Measurements from ENCODE around the gene ZDHHC13.

ZDHHC13 gene

DNA sequence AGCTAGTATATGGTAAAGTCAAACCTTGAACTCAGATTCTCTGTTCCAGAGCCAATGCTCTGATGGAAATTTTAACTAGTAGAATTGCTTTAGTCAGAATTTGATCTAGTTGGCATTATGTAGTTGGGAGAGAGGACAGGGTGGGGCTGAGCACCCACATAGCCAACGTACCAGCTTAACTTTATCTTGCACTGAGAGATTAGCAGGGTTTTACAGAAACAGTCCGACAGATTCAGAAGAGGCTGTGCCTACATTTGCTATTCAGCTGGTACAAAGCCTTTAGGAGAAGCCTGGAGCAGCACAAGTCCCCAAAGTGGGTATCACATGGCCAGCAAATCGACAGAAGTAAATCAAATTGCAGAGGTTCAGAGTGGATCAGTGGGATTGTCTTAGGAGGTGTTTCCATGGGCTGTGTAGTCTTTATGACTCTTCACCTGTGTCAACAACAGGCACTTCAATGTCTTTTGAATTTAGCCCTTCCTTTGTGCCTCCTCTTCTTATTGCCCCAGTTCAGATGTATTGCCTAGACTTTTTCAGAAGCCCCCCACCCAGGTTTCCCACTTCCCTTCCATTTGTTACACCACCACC lies 92.1 kb downstream of the ZDHHC13 start:
- no peak for DNase-seq (ENCODE audit: low read depth)

DNA sequence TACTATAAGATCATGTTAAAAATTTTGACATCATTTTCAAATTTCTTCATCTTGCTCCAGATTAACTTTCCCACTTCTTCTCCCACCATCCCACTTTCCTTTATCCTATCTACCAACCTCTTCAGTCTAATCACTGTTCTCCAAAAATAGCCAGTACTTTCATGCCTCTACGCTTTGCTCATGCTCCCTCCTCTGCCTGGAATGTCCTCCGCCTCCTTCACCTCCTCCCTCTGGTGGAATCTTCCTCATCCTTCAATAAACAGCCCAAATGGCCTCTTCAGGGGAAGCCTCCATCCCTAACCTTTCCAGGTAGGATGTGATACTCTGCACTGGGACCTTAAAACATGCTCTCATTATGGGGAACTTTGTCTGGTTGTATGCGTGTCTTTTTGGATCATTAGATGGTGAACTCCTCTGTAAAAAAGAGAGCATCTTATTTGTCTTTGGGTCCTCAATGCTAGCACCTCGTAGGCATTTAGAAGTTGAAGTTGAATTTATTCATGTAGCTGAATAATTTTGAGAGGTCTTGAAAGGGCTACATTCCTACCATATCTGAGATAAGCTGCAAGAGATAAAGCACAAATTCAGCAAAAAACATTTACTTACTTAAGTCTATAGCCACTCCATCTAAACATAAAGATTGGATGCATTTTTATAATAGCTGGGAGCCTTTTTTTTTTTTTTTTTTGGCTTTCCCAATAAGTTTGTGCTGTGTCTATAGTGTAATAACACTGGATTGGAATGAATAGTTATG lies 92.8 kb downstream of the ZDHHC13 start:
- no peak for DNase-seq (ENCODE audit: low read depth)

DNA sequence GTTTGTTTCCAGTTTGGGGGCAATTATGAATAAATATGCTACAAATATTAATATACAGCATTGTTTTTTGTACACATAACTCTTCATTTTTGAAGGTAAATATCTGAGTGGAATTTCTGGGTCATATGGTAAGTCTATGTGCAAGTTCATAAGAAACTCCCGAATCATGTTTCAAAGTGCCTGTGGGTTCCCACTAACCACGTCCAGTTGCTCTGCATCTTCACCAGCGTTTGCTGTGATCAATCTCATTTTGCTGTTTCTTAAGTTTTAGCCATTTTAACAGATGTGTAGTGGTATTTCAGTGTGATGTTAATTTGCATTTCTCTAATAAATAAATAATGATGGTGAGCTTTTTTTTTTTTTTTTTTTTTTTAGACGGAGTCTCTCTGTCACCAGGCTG lies 99.1 kb downstream of the ZDHHC13 start:
- DNase-seq (ENCODE audit: low read depth): no peak

DNA sequence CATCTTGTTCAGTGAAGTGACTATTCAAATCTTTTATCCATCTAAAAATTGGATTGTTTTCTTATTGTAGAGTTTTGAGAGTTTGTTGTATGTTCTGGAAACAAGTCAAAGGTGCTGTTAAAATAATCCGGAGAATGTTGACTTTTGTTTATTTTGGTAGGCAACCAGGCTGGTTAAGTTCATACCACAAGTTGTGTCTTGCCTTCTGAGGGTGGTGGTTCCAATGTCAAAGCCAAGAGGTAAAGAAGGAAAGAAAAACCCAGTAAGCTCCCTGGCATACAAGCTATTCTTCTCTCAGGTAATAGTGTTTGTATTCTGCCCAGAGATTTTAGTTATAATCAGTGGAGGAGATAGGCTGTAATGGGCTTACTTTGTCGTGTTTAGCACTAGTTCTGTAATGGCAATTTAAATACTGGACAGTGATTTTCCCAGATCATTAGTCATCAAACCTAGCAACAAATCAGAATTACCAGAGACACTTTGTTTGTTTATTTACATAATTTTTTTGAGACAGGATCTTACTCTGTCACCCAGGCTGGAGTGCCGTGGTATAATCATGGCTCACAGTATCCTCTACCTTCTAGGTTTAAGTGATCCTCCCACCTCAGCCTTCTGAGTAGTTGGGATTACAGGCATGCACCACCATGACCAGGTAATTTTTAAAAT lies 99.9 kb downstream of the ZDHHC13 start:
- no peak for DNase-seq (ENCODE audit: low read depth)

DNA sequence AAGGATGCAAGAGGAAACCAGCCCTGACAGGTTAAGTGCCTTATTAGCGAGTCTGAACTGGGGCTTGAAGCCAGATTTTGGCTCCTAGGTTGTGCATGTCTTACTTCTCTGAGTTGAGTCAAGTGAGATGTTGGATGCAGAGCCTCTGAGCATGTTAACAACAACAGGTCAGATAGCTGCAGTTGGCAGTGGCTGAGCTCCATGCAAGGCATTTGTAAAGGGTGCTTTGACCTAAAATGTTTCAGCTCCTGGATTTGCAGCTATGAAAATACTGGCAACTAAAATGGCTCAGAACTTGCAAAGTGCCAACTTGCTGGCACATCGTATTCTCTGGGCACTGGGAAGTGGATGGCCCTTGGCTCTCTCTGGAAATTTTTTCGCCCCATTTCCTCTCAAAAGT lies 101.2 kb downstream of the ZDHHC13 start:
- no peak for DNase-seq (ENCODE audit: low read depth)

DNA sequence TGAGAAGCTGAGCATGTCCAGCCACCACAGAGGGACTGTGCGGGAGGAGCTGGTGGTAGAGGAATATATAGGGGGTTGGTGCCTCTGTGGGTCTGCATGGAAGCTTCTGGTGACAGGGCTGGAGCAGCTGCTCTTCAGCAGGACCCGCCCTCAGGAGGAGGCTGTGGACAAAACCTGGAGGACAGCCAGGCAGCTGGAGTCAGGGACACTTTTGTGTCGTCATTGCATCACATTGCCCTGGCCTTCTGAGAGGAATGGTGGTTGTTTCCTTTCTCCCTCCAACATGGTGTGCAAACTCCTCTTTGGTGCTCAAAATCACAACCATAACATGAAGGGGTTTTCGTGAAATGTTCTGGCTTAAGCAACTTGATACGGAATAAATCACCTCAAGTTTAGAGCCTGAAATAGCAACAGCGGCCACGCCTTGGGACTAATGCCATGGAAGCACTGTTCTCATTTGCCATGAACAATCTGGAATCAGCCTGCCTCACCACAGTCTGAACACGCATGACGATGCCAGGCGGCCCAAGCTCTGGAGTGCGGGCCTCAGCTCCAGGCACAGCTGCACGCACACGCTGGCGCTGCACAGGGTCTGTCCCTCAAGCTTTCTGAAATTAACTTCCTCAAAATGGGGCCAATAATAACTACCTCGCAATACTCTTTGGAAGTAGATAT lies 102.0 kb downstream of the ZDHHC13 start:
- DNase-seq (ENCODE audit: low read depth): no peak

DNA sequence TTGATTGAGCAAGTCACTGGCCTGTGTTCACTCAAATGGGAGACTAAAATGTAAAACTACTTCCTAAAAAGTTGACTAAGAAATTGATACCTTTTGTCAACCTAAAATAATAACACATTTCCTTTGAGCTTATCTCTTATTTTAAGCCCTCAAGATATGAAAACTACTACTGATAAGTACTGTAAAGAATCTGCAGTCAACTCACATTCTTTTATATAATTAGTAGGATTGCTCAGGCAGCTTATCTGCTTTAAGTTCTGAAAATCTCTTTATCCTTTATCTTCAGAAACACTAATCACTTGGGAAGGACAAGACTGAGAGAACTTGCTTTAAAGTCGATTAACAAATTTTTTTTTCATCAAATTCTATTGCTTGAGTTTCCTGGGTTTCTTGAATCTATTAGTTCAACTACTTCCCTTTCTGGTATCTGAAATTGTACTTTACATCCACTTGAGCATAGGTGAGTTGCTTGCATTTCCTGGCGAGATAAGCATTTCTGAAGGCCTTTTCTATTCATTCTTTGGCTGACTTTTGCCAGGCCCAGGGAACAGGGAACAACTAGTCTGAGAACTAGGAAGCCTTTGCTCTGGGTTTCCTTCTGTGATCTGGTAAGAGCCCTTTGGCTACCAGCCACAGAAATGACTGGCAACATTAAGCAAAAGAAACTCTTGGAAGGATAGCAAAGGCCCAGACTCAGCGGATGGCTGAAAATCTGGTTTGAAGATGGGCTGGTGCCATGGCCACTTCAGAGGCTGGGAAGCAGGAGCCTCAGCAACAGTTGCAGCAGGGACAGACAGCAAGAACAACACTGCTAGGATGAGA lies 104.1 kb downstream of the ZDHHC13 start:
- no peak for DNase-seq (ENCODE audit: low read depth)

DNA sequence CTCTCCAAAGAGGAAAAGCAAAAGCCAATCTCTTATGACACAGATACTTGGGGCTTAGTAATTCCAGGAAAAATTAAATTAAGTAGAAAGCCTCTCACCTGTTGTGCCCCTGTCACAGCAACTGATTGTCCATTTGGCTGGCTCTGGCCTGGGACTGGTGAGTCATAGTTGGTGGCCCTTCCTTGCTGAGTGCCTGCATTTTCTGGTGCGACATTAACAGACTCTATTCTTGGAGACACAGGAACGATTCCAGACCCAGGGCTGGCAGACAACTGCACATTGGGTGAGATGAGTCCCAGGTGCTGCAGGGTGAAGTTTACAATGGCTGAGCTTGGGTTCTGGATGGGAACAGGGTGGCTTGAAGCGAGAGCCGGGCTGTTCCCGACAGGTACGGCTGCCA lies 108.2 kb downstream of the ZDHHC13 start:
- DNase-seq (ENCODE audit: low read depth): no peak

DNA sequence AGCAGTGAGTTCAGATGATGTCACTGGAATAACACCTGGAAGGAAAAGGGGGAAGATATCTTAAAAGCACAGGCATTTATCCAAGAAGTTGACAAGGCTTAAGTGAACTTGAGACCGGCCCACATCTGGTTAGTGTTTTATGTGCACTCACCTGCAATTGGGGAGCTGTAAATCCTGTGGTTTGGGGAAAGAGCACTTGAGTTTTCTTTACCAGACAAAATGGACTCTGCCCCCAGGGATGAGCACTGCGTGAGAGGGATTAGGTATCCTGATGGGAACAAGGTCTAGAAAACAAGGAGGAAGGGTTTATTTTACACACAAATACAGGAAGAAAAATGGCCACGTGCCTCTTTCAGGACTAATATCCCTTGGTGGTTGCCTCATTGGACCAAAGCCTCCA lies 108.6 kb downstream of the ZDHHC13 start:
- no peak for DNase-seq (ENCODE audit: low read depth)
